Panc1 (cell line): ENCODE data around the gene COL5A2. TPM values are rescaled to one million over a fixed set of nuclear protein-coding genes. Genes with fewer than 3 reads are reported as not detected.

Source experiments
- ATAC-seq: fragments of 200-7000 bp; cut with Tn5 transposase; 2 replicates; pipeline ENCODE4 v1.9.1; 2020; ENCODE audit warnings: mild to moderate bottlenecking, moderate library complexity
- BruUV-seq: library from RNA; stranded (reverse); fragments of 400-500 nt; replicated peaks from 2 replicates; lab custom pipeline; 2021; lab: Mats Ljungman, UMichigan
- CTCF ChIA-PET: fragments of 300-600 bp; sonication (Branson Sonifier 250); formaldehyde crosslinking; loops from one replicate; lab custom pipeline; 2022; ENCODE audit warnings: antibody characterized with exemption; lab: Charles Lee
- POLR2A ChIA-PET: fragments of 300-600 bp; sonication (Branson Sonifier 250); formaldehyde crosslinking; loops from one replicate; lab custom pipeline; 2022; ENCODE audit warnings: antibody characterized with exemption; lab: Charles Lee
- DNase-seq: peaks from one replicate; pipeline ENCODE4 v3.0.0-alpha.2; 2010; ENCODE audit warnings: low read depth, low spot score
- H3K27ac ChIP-seq: 2 replicates; pipeline ENCODE4 v1.5.1; 2011; ENCODE audit warnings: mild to moderate bottlenecking, low read length, inconsistent platforms
- H3K27me3 ChIP-seq: fragments of 200-500 bp; sonication (Bioruptor generic); 2 replicates; pipeline ENCODE4 v1.6.0; 2014; ENCODE audit warnings: low read length, inconsistent platforms; ENCODE audit not compliant: control insufficient read depth, insufficient read depth
- H3K36me3 ChIP-seq: fragments of 200-500 bp; sonication (Bioruptor generic); 2 replicates; pipeline ENCODE4 v1.5.1; 2014; ENCODE audit warnings: inconsistent platforms, mild to moderate bottlenecking, low read length, moderate library complexity; ENCODE audit not compliant: control insufficient read depth, insufficient read depth
- H3K4me1 ChIP-seq: 2 replicates; pipeline ENCODE4 v1.5.1; 2011; ENCODE audit warnings: inconsistent platforms, mild to moderate bottlenecking, low read length, moderate library complexity; ENCODE audit not compliant: control insufficient read depth, insufficient read depth
- H3K4me3 ChIP-seq, 2 experiments: 2 replicates each; pipeline ENCODE4 v1.5.1; 2011 to 2012; ENCODE audit warnings: low read depth in 2 of 2, low read length in 2 of 2, mild to moderate bottlenecking in 2 of 2, inconsistent platforms in 1 of 2, moderate library complexity in 1 of 2
- H3K9me3 ChIP-seq: fragments of 200-500 bp; sonication (Bioruptor generic); 2 replicates; pipeline ENCODE4 v1.5.1; 2014; ENCODE audit warnings: low read depth, mild to moderate bottlenecking, inconsistent platforms, low read length, moderate library complexity; ENCODE audit not compliant: control insufficient read depth, insufficient read depth
- CTCF ChIP-seq: fragments of 450-650 bp; IDR thresholded peaks from 2 replicates; pipeline ENCODE4 v1.5.1; 2017; ENCODE audit warnings: mild to moderate bottlenecking
- POLR2AphosphoS5 ChIP-seq: IDR thresholded peaks from 2 replicates; pipeline ENCODE4 v1.6.1; 2012; ENCODE audit warnings: mild to moderate bottlenecking, low read depth, low read length, moderate library complexity
- SIN3A ChIP-seq: IDR thresholded peaks from 2 replicates; pipeline ENCODE4 v1.6.1; 2012; ENCODE audit warnings: low read depth, mild to moderate bottlenecking, low read length, moderate library complexity, borderline replicate concordance; ENCODE audit not compliant: insufficient read depth
- TCF7L2 ChIP-seq: IDR thresholded peaks from 2 replicates; pipeline ENCODE4 v1.6.1; 2011; ENCODE audit warnings: mild to moderate bottlenecking, low read depth, low read length, inconsistent platforms
- in situ Hi-C: cut with HindIII; loops from 2 replicates; pipeline ENCODE4 v1.10.0; 2016; ENCODE audit warnings: low sequenced_read_pairs, low pct_unique_long_range_greater_than_20kb
- intact Hi-C: fragments of 100-400 bp; cut with micrococcal nuclease; formaldehyde crosslinking; loops from one replicate; pipeline ENCODE4 v1.10.0; 2022; ENCODE audit not compliant: unreplicated experiment
- total RNA-seq: library from RNA; stranded (reverse); gene quantifications from one replicate; pipeline ENCODE4 v1.2.1, GENCODE V29; 2021; ENCODE audit not compliant: unreplicated experiment
- TF ChIP-seq, protein P1 (sequence below), 2 experiments: IDR thresholded peaks; 2 replicates each; pipeline ENCODE4 v1.6.1; 2011 to 2012; ENCODE audit warnings: low read depth in 2 of 2, control low read depth in 1 of 2, low read length in 1 of 2, mild to moderate bottlenecking in 1 of 2, moderate library complexity in 1 of 2; ENCODE audit not compliant: insufficient read depth in 1 of 2

The COL5A2 gene
- total RNA-seq, 1 experiment from 2014 or later: 144 TPM

DNA sequence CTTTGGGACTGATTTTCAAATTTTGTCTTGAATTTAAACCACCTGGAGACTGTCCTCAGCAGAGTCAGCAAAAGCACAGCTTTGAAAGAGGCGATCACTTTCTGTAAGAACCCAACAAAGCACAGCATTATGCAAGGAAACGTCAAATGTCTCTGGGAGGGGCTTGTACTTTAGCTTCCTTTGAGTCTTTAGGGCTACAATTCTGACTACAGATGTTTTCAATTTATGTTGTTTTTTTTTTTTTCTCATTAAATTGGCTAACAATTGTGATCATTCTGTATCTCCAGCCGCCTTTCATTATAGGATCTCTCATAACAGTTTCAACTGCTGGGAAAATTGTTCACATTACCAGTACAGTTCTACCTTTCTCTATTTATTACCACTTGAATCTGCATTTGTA is 157.1 kb downstream of the COL5A2 start:
- Histone ChIP-seq H3K36me3 (no peaks in the 10 kb centered on the region), H3K27ac (no peak overlapping the region), H3K4me3 (no peak overlapping the region), H3K27me3 (no peaks in the 10 kb centered on the region), H3K9me3 (no peaks in the 10 kb centered on the region), H3K4me1 (no peaks in the 10 kb centered on the region)
- in situ Hi-C loops: no loop called here
- ChIA-PET POLR2A (interaction anchor here (0.5 kb wide), 1 partner anchor 1604 kb away, joined by 5 read pairs; no protein-coding TSS in a partner anchor), CTCF (no interaction called here)
- DNase-seq (no peak), ATAC-seq (no peak)
- intact Hi-C loops: no loop called here
- BruUV-seq: no TSS peak
- TF ChIP-seq, protein P1, sequence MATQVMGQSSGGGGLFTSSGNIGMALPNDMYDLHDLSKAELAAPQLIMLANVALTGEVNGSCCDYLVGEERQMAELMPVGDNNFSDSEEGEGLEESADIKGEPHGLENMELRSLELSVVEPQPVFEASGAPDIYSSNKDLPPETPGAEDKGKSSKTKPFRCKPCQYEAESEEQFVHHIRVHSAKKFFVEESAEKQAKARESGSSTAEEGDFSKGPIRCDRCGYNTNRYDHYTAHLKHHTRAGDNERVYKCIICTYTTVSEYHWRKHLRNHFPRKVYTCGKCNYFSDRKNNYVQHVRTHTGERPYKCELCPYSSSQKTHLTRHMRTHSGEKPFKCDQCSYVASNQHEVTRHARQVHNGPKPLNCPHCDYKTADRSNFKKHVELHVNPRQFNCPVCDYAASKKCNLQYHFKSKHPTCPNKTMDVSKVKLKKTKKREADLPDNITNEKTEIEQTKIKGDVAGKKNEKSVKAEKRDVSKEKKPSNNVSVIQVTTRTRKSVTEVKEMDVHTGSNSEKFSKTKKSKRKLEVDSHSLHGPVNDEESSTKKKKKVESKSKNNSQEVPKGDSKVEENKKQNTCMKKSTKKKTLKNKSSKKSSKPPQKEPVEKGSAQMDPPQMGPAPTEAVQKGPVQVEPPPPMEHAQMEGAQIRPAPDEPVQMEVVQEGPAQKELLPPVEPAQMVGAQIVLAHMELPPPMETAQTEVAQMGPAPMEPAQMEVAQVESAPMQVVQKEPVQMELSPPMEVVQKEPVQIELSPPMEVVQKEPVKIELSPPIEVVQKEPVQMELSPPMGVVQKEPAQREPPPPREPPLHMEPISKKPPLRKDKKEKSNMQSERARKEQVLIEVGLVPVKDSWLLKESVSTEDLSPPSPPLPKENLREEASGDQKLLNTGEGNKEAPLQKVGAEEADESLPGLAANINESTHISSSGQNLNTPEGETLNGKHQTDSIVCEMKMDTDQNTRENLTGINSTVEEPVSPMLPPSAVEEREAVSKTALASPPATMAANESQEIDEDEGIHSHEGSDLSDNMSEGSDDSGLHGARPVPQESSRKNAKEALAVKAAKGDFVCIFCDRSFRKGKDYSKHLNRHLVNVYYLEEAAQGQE (IDR thresholded peaks at IDR 0.05; ENCODE audit: insufficient read depth in 1 of 2, low read depth in 2 of 2, low read length in 1 of 2): no peak
- TF ChIP-seq SIN3A: no peak
- no peak for TF ChIP-seq CTCF
- TF ChIP-seq TCF7L2: no peak
- TF ChIP-seq POLR2AphosphoS5: no peak

GRCh38 chr2:189022053-189022481 is 157.5 kb downstream of the COL5A2 start:
- no peak for ATAC-seq
- ChIA-PET CTCF (no interaction called here), POLR2A (interaction anchor here (0.5 kb wide), 1 partner anchor 1603 kb away, joined by 5 read pairs; no protein-coding TSS in a partner anchor)
- Histone ChIP-seq H3K9me3 (no peaks in the 10 kb centered on the region), H3K27me3 (no peaks in the 10 kb centered on the region), H3K36me3 (no peaks in the 10 kb centered on the region), H3K4me3 (no peak overlapping the region), H3K4me1 (no peaks in the 10 kb centered on the region), H3K27ac (no peak overlapping the region)
- TF ChIP-seq POLR2AphosphoS5 (no peak), TCF7L2 (no peak), CTCF (no peak), SIN3A (no peak)
- TF ChIP-seq, protein P1 (IDR thresholded peaks at IDR 0.05; ENCODE audit: insufficient read depth in 1 of 2, low read depth in 2 of 2, low read length in 1 of 2): no peak
- intact Hi-C loops: no loop called here
- no peak for DNase-seq
- in situ Hi-C loops: no loop called here
- BruUV-seq: no TSS peak
